ENCODE measurements around the gene ZFPM1. TPM values are rescaled to one million over a fixed set of nuclear protein-coding genes. Genes with fewer than 3 reads are reported as not detected.
"Not testable (repeated sequence)": the region's sequence is repeated elsewhere in the genome, so short reads cannot be mapped to it uniquely, and the experiment has no call there.

ZFPM1 gene
- total and polyA plus RNA-seq, 12 donors, result 0.37 to 23.8 (median 3.5) TPM

DNA sequence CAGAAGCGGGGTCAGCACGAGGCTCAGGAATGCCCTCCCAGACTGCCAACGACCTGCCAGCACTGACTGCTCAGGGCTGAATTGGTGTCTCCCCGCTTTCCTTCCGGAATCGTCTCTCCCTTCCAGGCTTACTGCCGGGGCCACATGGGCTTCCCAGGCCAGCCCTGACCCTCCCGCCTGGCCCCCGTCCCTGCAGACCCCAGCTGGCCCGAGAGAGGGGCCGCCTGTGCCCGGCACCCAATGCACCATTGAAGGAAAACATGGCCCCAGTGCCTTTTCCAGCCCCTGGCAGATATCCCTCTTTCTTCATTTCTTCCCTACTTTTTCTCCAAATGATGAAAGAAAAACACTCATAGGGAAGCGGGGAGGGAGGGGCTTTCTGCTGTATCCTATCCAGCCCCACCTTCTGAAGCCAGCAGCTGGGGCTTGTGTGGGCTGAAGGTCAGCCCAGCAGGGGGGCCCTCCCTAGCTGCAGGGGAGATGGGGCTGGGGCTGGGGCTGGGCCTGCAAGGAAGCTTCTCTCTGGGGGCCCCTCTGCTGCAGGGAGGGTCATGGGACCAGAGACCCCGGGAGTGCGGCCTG is 44.4 kb upstream of the ZFPM1 start:
- no peaks in the 10 kb centered on the region for H3K36me3 ChIP-seq (replicated peaks in 1 of 2)
- no peak overlapping the region for H3K27ac ChIP-seq
- WGBS, 4 donors, result 68 to 78% (median 75%) methylated on average over 13 to 15 of the region's 15 CpGs

DNA sequence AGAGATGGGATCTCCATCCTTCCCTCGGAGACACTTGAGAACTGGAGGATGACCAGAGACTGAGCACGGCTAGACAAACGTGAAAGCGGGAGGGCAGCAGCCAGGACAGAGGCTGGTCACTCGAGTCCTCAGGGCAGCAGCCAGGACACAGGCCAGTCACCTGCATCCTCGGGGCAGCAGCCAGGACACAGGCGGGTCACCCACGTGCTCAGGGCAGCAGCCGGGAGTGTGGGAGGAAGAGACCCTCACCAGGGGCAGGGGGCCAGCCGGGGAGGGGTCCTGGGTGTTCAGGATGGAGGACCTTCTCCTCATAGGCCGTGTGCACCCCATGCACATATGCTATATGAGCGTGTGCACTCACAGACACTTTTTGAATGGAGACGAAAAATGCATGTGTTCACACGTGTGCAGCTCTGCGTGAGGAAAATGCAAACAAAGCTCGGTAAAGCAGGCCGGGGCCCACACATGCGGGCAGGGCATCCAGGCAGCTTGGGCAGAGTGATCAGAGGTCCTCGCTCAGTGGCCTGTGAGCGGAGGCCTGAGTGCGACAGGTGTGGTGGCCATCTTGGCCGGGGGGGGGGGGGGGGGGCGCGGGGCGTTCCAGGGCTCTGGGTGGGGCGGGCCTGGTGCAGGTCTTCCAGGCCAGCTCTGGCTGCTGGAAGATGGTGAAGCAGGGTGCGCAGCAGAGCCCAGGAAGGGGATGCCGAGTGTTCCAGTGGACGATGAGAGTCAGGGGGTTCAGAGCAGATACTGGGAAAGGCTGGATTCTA is 43.6 kb upstream of the ZFPM1 start:
- H3K4me3 ChIP-seq, result no peak overlapping the region
- H3K9me3 ChIP-seq (replicated peaks in 1 of 3), result no peaks in the 10 kb centered on the region
- intact Hi-C loops (cut with DNase I), result no loop called here
- no peak for DNase-seq
- H3K36me3 ChIP-seq (replicated peaks in 1 of 2), result no peaks in the 10 kb centered on the region
- TF ChIP-seq, protein P1, sequence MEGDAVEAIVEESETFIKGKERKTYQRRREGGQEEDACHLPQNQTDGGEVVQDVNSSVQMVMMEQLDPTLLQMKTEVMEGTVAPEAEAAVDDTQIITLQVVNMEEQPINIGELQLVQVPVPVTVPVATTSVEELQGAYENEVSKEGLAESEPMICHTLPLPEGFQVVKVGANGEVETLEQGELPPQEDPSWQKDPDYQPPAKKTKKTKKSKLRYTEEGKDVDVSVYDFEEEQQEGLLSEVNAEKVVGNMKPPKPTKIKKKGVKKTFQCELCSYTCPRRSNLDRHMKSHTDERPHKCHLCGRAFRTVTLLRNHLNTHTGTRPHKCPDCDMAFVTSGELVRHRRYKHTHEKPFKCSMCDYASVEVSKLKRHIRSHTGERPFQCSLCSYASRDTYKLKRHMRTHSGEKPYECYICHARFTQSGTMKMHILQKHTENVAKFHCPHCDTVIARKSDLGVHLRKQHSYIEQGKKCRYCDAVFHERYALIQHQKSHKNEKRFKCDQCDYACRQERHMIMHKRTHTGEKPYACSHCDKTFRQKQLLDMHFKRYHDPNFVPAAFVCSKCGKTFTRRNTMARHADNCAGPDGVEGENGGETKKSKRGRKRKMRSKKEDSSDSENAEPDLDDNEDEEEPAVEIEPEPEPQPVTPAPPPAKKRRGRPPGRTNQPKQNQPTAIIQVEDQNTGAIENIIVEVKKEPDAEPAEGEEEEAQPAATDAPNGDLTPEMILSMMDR (IDR thresholded peaks at IDR 0.05), result no peak
- TF ChIP-seq POLR2A (IDR thresholded peaks at IDR 0.05), result no peak
- H3K4me1 ChIP-seq (replicated peaks in 1 of 2), result no peaks in the 10 kb centered on the region
- WGBS, 4 donors, result 86 to 91% (median 90%) methylated on average over 23 to 28 of the region's 29 CpGs
- no peaks in the 10 kb centered on the region for H3K27me3 ChIP-seq
- H3K27ac ChIP-seq, result no peak overlapping the region

More for the DNA sequence above, 44.4 kb upstream of the ZFPM1 start:
- intact Hi-C loops (cut with DNase I), result no loop called here
- DNase-seq, result no peak
- no peaks in the 10 kb centered on the region for H3K27me3 ChIP-seq
- TF ChIP-seq, protein P1 (IDR thresholded peaks at IDR 0.05), result no peak
- TF ChIP-seq POLR2A (IDR thresholded peaks at IDR 0.05), result no peak
- H3K4me3 ChIP-seq, result no peak overlapping the region
- no peaks in the 10 kb centered on the region for H3K4me1 ChIP-seq (replicated peaks in 1 of 2)
- no peaks in the 10 kb centered on the region for H3K9me3 ChIP-seq (replicated peaks in 1 of 3)

DNA sequence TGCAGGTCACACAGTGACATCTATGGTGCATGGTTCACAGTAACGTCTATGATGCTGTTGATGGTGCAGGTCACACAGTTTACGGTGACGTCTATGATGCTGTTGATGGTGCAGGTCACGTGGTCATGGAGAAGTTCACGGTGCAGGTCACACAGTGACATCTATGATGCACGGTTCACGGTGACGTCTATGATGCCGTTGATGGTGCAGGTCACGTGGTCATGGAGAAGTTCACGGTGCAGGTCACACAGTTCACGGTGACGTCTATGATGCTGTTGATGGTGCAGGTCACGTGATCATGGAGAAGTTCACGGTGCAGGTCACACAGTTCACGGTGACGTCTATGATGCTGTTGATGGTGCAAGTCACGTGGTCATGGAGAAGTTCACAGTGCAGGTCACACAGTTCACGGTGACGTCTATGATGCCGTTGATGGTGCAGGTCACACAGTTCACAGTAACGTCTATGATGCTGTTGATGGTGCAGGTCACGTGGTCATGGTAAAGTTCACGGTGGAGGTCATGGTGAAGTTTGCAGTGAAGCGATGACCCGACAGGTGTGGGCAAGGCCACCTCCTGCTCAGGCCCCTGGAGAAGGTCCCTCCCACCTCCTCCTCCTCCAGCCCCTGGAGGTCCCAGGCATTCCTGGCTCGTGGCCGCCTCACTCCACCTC is 42.6 kb upstream of the ZFPM1 start:
- H3K36me3 ChIP-seq (replicated peaks in 1 of 2); H3K27me3 ChIP-seq; H3K4me3 ChIP-seq; DNase-seq; H3K27ac ChIP-seq; H3K4me1 ChIP-seq (replicated peaks in 1 of 2); H3K9me3 ChIP-seq (replicated peaks in 1 of 3); intact Hi-C loops (cut with DNase I): not testable (repeated sequence)
- 93 to 94% (median 94%) methylated on average over 23 to 28 of the region's 28 CpGs for WGBS, 4 donors

DNA sequence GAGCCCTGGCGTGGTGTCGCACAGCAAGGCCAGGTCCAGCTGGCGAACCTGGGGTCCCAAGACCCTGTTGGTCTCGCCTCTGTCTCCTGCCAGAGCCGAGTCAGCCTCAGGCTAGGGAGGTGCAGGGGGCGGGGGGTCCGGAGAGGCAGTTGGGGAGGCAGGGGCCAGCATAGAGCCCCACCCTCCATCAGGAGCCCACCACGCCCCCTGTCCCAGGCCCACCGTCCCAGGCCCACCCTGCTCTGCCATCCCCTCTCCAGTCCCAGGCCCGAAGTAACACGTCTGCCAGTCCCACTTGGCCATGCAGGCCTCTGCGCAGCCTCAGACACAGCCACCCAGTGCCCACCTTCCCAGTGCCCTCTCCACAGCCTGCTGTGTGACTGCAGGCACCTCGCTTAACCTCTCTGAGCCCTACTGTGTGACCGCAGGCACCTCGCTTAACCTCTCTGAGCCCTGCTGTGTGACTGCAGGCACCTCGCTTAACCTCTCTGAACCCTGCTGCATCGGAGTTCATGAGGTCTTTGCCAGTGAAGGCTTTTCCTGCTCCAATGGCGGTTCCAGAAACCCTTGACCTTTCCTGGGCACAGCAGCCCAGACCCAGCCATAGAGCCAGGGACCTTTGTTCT is 41.0 kb upstream of the ZFPM1 start:
- H3K4me1 ChIP-seq (replicated peaks in 1 of 2), result no peaks in the 10 kb centered on the region
- no peaks in the 10 kb centered on the region for H3K36me3 ChIP-seq (replicated peaks in 1 of 2)
- 91 to 95% (median 92%) methylated on average over 8 to 18 of the region's 18 CpGs for WGBS, 4 donors
- no peak for DNase-seq
- intact Hi-C loops (cut with DNase I), result no loop called here
- no peaks in the 10 kb centered on the region for H3K9me3 ChIP-seq (replicated peaks in 1 of 3)
- no peaks in the 10 kb centered on the region for H3K27me3 ChIP-seq
- no peak overlapping the region for H3K4me3 ChIP-seq
- no peak overlapping the region for H3K27ac ChIP-seq
- TF ChIP-seq, protein P1 (IDR thresholded peaks at IDR 0.05), result no peak
